ENCODE data around the gene TNC.

DNA sequence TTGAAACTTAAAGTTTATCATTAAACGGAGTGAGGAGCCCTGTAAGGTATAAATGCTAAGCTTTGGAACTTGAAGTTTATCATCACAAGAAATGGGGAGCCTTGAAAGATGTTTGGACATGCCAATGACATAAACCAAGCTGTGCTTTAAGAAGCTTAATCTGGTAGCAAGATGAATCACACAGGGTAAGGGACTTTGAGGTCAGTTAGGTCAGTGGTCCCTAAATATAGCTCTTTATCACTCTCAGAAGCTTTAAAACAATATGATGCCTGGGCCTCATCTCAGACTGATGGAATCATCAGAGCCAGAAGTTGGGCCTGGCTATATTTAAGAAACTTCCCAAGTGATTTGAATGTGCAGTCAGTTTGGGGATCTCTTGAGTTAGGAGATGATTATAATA is 85.7 kb downstream of the TNC start:
- TF ChIP-seq, protein P1, sequence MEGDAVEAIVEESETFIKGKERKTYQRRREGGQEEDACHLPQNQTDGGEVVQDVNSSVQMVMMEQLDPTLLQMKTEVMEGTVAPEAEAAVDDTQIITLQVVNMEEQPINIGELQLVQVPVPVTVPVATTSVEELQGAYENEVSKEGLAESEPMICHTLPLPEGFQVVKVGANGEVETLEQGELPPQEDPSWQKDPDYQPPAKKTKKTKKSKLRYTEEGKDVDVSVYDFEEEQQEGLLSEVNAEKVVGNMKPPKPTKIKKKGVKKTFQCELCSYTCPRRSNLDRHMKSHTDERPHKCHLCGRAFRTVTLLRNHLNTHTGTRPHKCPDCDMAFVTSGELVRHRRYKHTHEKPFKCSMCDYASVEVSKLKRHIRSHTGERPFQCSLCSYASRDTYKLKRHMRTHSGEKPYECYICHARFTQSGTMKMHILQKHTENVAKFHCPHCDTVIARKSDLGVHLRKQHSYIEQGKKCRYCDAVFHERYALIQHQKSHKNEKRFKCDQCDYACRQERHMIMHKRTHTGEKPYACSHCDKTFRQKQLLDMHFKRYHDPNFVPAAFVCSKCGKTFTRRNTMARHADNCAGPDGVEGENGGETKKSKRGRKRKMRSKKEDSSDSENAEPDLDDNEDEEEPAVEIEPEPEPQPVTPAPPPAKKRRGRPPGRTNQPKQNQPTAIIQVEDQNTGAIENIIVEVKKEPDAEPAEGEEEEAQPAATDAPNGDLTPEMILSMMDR (IDR thresholded peaks at IDR 0.05; ENCODE audit: low read length) = no peak
- no peak for TF ChIP-seq EZH2phosphoT487 (IDR thresholded peaks at IDR 0.05; ENCODE audit: low read length)
